ENCODE measurements around the gene TIMM50. TPM values are rescaled to one million over a fixed set of nuclear protein-coding genes. Genes with fewer than 3 reads are reported as not detected.

TIMM50 gene
- total and polyA plus RNA-seq, 2 of the 13 experiments (the other 11 are each of a cell fraction or from before 2014, with no cell fraction given), result 91.1 to 92.5 TPM

- TF ChIP-seq, protein P1, sequence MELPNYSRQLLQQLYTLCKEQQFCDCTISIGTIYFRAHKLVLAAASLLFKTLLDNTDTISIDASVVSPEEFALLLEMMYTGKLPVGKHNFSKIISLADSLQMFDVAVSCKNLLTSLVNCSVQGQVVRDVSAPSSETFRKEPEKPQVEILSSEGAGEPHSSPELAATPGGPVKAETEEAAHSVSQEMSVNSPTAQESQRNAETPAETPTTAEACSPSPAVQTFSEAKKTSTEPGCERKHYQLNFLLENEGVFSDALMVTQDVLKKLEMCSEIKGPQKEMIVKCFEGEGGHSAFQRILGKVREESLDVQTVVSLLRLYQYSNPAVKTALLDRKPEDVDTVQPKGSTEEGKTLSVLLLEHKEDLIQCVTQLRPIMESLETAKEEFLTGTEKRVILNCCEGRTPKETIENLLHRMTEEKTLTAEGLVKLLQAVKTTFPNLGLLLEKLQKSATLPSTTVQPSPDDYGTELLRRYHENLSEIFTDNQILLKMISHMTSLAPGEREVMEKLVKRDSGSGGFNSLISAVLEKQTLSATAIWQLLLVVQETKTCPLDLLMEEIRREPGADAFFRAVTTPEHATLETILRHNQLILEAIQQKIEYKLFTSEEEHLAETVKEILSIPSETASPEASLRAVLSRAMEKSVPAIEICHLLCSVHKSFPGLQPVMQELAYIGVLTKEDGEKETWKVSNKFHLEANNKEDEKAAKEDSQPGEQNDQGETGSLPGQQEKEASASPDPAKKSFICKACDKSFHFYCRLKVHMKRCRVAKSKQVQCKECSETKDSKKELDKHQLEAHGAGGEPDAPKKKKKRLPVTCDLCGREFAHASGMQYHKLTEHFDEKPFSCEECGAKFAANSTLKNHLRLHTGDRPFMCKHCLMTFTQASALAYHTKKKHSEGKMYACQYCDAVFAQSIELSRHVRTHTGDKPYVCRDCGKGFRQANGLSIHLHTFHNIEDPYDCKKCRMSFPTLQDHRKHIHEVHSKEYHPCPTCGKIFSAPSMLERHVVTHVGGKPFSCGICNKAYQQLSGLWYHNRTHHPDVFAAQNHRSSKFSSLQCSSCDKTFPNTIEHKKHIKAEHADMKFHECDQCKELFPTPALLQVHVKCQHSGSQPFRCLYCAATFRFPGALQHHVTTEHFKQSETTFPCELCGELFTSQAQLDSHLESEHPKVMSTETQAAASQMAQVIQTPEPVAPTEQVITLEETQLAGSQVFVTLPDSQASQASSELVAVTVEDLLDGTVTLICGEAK (IDR thresholded peaks at IDR 0.05), result no peak
- TF ChIP-seq, protein P1 (CRISPR knock-in tag; IDR thresholded peaks at IDR 0.05), result peak; percentile 69; the same call in 1 of the 2 replicates
- TF ChIP-seq, protein P2, sequence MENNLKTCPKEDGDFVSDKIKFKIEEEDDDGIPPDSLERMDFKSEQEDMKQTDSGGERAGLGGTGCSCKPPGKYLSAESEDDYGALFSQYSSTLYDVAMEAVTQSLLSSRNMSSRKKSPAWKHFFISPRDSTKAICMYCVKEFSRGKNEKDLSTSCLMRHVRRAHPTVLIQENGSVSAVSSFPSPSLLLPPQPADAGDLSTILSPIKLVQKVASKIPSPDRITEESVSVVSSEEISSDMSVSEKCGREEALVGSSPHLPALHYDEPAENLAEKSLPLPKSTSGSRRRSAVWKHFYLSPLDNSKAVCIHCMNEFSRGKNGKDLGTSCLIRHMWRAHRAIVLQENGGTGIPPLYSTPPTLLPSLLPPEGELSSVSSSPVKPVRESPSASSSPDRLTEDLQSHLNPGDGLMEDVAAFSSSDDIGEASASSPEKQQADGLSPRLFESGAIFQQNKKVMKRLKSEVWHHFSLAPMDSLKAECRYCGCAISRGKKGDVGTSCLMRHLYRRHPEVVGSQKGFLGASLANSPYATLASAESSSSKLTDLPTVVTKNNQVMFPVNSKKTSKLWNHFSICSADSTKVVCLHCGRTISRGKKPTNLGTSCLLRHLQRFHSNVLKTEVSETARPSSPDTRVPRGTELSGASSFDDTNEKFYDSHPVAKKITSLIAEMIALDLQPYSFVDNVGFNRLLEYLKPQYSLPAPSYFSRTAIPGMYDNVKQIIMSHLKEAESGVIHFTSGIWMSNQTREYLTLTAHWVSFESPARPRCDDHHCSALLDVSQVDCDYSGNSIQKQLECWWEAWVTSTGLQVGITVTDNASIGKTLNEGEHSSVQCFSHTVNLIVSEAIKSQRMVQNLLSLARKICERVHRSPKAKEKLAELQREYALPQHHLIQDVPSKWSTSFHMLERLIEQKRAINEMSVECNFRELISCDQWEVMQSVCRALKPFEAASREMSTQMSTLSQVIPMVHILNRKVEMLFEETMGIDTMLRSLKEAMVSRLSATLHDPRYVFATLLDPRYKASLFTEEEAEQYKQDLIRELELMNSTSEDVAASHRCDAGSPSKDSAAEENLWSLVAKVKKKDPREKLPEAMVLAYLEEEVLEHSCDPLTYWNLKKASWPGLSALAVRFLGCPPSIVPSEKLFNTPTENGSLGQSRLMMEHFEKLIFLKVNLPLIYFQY (CRISPR knock-in tag; IDR thresholded peaks at IDR 0.05; ENCODE audit: borderline replicate concordance), result no peak
- TF ChIP-seq ZNF546 (CRISPR knock-in tag; conservative IDR thresholded peaks at IDR 0.05), result peak; percentile 91; the same call in 1 of the 2 replicates
- peak; percentile 63; the same call in 1 of the 2 replicates for TF ChIP-seq ZNF598 (CRISPR knock-in tag; IDR thresholded peaks at IDR 0.05; ENCODE audit: borderline replicate concordance)
- TF ChIP-seq ATM (IDR thresholded peaks at IDR 0.05; ENCODE audit: borderline replicate concordance), result no peak
- TF ChIP-seq, protein P3, sequence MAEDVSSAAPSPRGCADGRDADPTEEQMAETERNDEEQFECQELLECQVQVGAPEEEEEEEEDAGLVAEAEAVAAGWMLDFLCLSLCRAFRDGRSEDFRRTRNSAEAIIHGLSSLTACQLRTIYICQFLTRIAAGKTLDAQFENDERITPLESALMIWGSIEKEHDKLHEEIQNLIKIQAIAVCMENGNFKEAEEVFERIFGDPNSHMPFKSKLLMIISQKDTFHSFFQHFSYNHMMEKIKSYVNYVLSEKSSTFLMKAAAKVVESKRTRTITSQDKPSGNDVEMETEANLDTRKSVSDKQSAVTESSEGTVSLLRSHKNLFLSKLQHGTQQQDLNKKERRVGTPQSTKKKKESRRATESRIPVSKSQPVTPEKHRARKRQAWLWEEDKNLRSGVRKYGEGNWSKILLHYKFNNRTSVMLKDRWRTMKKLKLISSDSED (CRISPR knock-in tag; IDR thresholded peaks at IDR 0.05), result no peak
- no peak for TF ChIP-seq TAF15 (IDR thresholded peaks at IDR 0.05; ENCODE audit: low read depth, low read length, poor library complexity, severe bottlenecking)
- peak; percentile 86; the same call in 1 of the 2 replicates for TF ChIP-seq ZNF879 (CRISPR knock-in tag; IDR thresholded peaks at IDR 0.05)
- TF ChIP-seq GABPA (IDR thresholded peaks at IDR 0.05; ENCODE audit: low read depth, low read length), result no peak
- no peak for TF ChIP-seq GABPA (CRISPR knock-in tag; IDR thresholded peaks at IDR 0.05; ENCODE audit: low read depth)
- no peak for TF ChIP-seq RBM22 (optimal IDR thresholded peaks at IDR 0.05; ENCODE audit: low read length)
- no peak; the same call in 1 of the 2 replicates for TF ChIP-seq ZNF670 (CRISPR knock-in tag; IDR thresholded peaks at IDR 0.05; ENCODE audit: borderline replicate concordance)
These were observed 26.5 kb downstream of the TIMM50 start (continued) for GRCh38 chr19:39506944-39507714.

Data from HepG2 (cell line).